Activated T-cell treated with anti-CD3 and anti-CD28 coated beads, Interleukin-2, amount 50 U/mL, for 24 hours (primary cell): ENCODE results near the gene LSM3.

Experiments used
- DNase-seq: peaks from one replicate; pipeline ENCODE4 v3.0.0-alpha.2; 2020
- H3K27ac Mint-ChIP-seq: 2 replicates; pipeline ENCODE4 v1.8.0; 2020; ENCODE audit warnings: mild to moderate bottlenecking, mixed read lengths
- H3K27me3 Mint-ChIP-seq: 2 replicates; pipeline ENCODE4 v1.8.0; 2020; ENCODE audit warnings: mixed read lengths
- H3K36me3 Mint-ChIP-seq: 2 replicates; pipeline ENCODE4 v1.8.0; 2020; ENCODE audit warnings: low read depth, mixed read lengths
- H3K4me1 Mint-ChIP-seq: 2 replicates; pipeline ENCODE4 v1.8.0; 2020; ENCODE audit warnings: low read depth, mixed read lengths
- H3K4me3 Mint-ChIP-seq: 2 replicates; pipeline ENCODE4 v1.8.0; 2020; ENCODE audit warnings: mild to moderate bottlenecking, moderate library complexity, mixed read lengths
- H3K9me3 Mint-ChIP-seq: 2 replicates; pipeline ENCODE4 v1.8.0; 2020; ENCODE audit warnings: mixed read lengths

Gene LSM3

GRCh38 chr3:14183015-14183577, 4.5 kb downstream of the LSM3 start:
- no peak for DNase-seq
- peaks cover 82% of the 10 kb centered on the region for H3K36me3 Mint-ChIP-seq
- H3K27me3 Mint-ChIP-seq = no peaks in the 10 kb centered on the region
- peaks cover 52% of the 10 kb centered on the region for H3K4me1 Mint-ChIP-seq
- no peak overlapping the region for H3K27ac Mint-ChIP-seq
- H3K4me3 Mint-ChIP-seq = no peak overlapping the region
- no peaks in the 10 kb centered on the region for H3K9me3 Mint-ChIP-seq

- no peak for DNase-seq
- peaks cover 89% of the 10 kb centered on the region for H3K36me3 Mint-ChIP-seq
- H3K4me3 Mint-ChIP-seq = no peak overlapping the region
- H3K4me1 Mint-ChIP-seq = peaks cover 67% of the 10 kb centered on the region
- H3K27me3 Mint-ChIP-seq = no peaks in the 10 kb centered on the region
- H3K27ac Mint-ChIP-seq = no peak overlapping the region
- H3K9me3 Mint-ChIP-seq = no peaks in the 10 kb centered on the region
These were observed 8.3 kb downstream of the LSM3 start for GRCh38 chr3:14186854-14187458.

GRCh38 chr3:14188041-14188754, 9.6 kb downstream of the LSM3 start:
- Mint-ChIP-seq H3K4me1 (peaks cover 69% of the 10 kb centered on the region), H3K4me3 (no peak overlapping the region), H3K27ac (peak overlapping the region; percentile 26), H3K36me3 (peaks cover 80% of the 10 kb centered on the region), H3K9me3 (no peaks in the 10 kb centered on the region), H3K27me3 (no peaks in the 10 kb centered on the region)
- DNase-seq = no peak

- Mint-ChIP-seq H3K4me1 (peaks cover 42% of the 10 kb centered on the region), H3K9me3 (no peaks in the 10 kb centered on the region), H3K27me3 (no peaks in the 10 kb centered on the region), H3K27ac (no peak overlapping the region), H3K36me3 (peaks cover 86% of the 10 kb centered on the region), H3K4me3 (no peak overlapping the region)
- DNase-seq = no peak
These were observed 16.2 kb downstream of the LSM3 start for GRCh38 chr3:14194865-14195264.

GRCh38 chr3:14199641-14200040, 21.0 kb downstream of the LSM3 start:
- DNase-seq = no peak
- Mint-ChIP-seq H3K4me1 (peaks cover 10% of the 10 kb centered on the region), H3K27ac (peak overlapping the region; percentile 23), H3K4me3 (no peak overlapping the region), H3K9me3 (no peaks in the 10 kb centered on the region), H3K36me3 (peaks cover 55% of the 10 kb centered on the region), H3K27me3 (no peaks in the 10 kb centered on the region)

- no peak for DNase-seq
- Mint-ChIP-seq H3K27me3 (no peaks in the 10 kb centered on the region), H3K4me3 (no peak overlapping the region), H3K4me1 (peaks cover 7% of the 10 kb centered on the region), H3K36me3 (peaks cover 48% of the 10 kb centered on the region), H3K27ac (no peak overlapping the region), H3K9me3 (no peaks in the 10 kb centered on the region)
These were observed 21.7 kb downstream of the LSM3 start for GRCh38 chr3:14200276-14200675.

- Mint-ChIP-seq H3K27ac (no peak overlapping the region), H3K27me3 (no peaks in the 10 kb centered on the region), H3K36me3 (peaks cover 45% of the 10 kb centered on the region), H3K4me3 (no peak overlapping the region), H3K4me1 (peaks cover 7% of the 10 kb centered on the region), H3K9me3 (no peaks in the 10 kb centered on the region)
- DNase-seq = no peak
These were observed 22.2 kb downstream of the LSM3 start for GRCh38 chr3:14200841-14201240.

GRCh38 chr3:14201940-14202684, 23.5 kb downstream of the LSM3 start:
- H3K27ac Mint-ChIP-seq = no peak overlapping the region
- H3K4me3 Mint-ChIP-seq = no peak overlapping the region
- no peaks in the 10 kb centered on the region for H3K27me3 Mint-ChIP-seq
- H3K36me3 Mint-ChIP-seq = peaks cover 33% of the 10 kb centered on the region
- DNase-seq = no peak
- H3K9me3 Mint-ChIP-seq = no peaks in the 10 kb centered on the region
- peaks cover 5% of the 10 kb centered on the region for H3K4me1 Mint-ChIP-seq

- no peaks in the 10 kb centered on the region for H3K9me3 Mint-ChIP-seq
- H3K27ac Mint-ChIP-seq = no peak overlapping the region
- no peaks in the 10 kb centered on the region for H3K27me3 Mint-ChIP-seq
- DNase-seq = no peak
- peaks cover 24% of the 10 kb centered on the region for H3K36me3 Mint-ChIP-seq
- H3K4me3 Mint-ChIP-seq = no peak overlapping the region
- peaks cover 5% of the 10 kb centered on the region for H3K4me1 Mint-ChIP-seq
These were observed 24.4 kb downstream of the LSM3 start for GRCh38 chr3:14202874-14203520.

- Mint-ChIP-seq H3K9me3 (no peaks in the 10 kb centered on the region), H3K4me3 (no peak overlapping the region), H3K36me3 (peaks cover 18% of the 10 kb centered on the region), H3K4me1 (peaks cover 5% of the 10 kb centered on the region), H3K27ac (no peak overlapping the region), H3K27me3 (no peaks in the 10 kb centered on the region)
- peak; percentile 46 for DNase-seq
These were observed 25.0 kb downstream of the LSM3 start for GRCh38 chr3:14203521-14204079.

GRCh38 chr3:14204515-14205284, 26.1 kb downstream of the LSM3 start:
- H3K36me3 Mint-ChIP-seq = peaks cover 7% of the 10 kb centered on the region
- no peak overlapping the region for H3K4me3 Mint-ChIP-seq
- H3K27me3 Mint-ChIP-seq = no peaks in the 10 kb centered on the region
- H3K9me3 Mint-ChIP-seq = no peaks in the 10 kb centered on the region
- H3K27ac Mint-ChIP-seq = no peak overlapping the region
- no peak for DNase-seq
- H3K4me1 Mint-ChIP-seq = peaks cover 5% of the 10 kb centered on the region

- Mint-ChIP-seq H3K4me3 (no peak overlapping the region), H3K4me1 (peaks cover 5% of the 10 kb centered on the region), H3K36me3 (no peaks in the 10 kb centered on the region), H3K9me3 (no peaks in the 10 kb centered on the region), H3K27ac (no peak overlapping the region), H3K27me3 (no peaks in the 10 kb centered on the region)
- DNase-seq = no peak
These were observed 28.0 kb downstream of the LSM3 start for GRCh38 chr3:14206548-14207177.

- no peak for DNase-seq
- Mint-ChIP-seq H3K27ac (no peak overlapping the region), H3K9me3 (no peaks in the 10 kb centered on the region), H3K4me1 (peaks cover 5% of the 10 kb centered on the region), H3K4me3 (no peak overlapping the region), H3K27me3 (no peaks in the 10 kb centered on the region), H3K36me3 (no peaks in the 10 kb centered on the region)
These were observed 29.6 kb downstream of the LSM3 start for GRCh38 chr3:14208168-14208567.
